Measurements from ENCODE around the gene TRIM38. TPM values are rescaled to one million over a fixed set of nuclear protein-coding genes. Genes with fewer than 3 reads are reported as not detected.

Gene TRIM38
- total and polyA plus RNA-seq, 2 donors from 2014 or later = 12.2 to 27.9 TPM

GRCh38 chr6:25954756-25955155 is 7.8 kb upstream of the TRIM38 start:
- no peaks in the 10 kb centered on the region for H3K27me3 ChIP-seq (ENCODE audit: control insufficient read depth, insufficient read depth, low read length)
- H3K4me1 ChIP-seq (ENCODE audit: control insufficient read depth in 2 of 3, insufficient read depth in 2 of 3, low read depth in 1 of 3, low read length in 3 of 3) = no peaks in the 10 kb centered on the region
- no peak overlapping the region for H3K4me3 ChIP-seq (ENCODE audit: low read length in 3 of 3)
- H3K9me3 ChIP-seq (ENCODE audit: control insufficient read depth in 2 of 3, insufficient read depth in 1 of 3, low read length in 3 of 3) = peaks cover 0 to 4% (median 0%) of the 10 kb centered on the region in 3 donors
- DNase-seq = no peak
- H3K27ac ChIP-seq (ENCODE audit: low read depth in 2 of 2, low read length in 2 of 2) = no peak overlapping the region
- FAIRE-seq = no peak
- intact Hi-C loops (cut with DNase I) = no loop called here
- TF ChIP-seq CTCF (IDR thresholded peaks at IDR 0.05; ENCODE audit: borderline replicate concordance, extremely low read depth, insufficient read depth) = no peak
- no peaks in the 10 kb centered on the region for H3K36me3 ChIP-seq (ENCODE audit: control insufficient read depth in 2 of 3, insufficient read depth in 3 of 3, low read length in 3 of 3)
- no peak overlapping the region for H3K9ac ChIP-seq (ENCODE audit: low read length in 3 of 3)

GRCh38 chr6:25956226-25956625 is 6.4 kb upstream of the TRIM38 start:
- Histone ChIP-seq H3K27ac (ENCODE audit: low read depth in 2 of 2, low read length in 2 of 2) (no peak overlapping the region), H3K27me3 (ENCODE audit: control insufficient read depth, insufficient read depth, low read length) (no peaks in the 10 kb centered on the region), H3K4me3 (ENCODE audit: low read length in 3 of 3) (no peak overlapping the region), H3K9ac (ENCODE audit: low read length in 3 of 3) (no peak overlapping the region), H3K9me3 (ENCODE audit: control insufficient read depth in 2 of 3, insufficient read depth in 1 of 3, low read length in 3 of 3) (peaks cover 0 to 4% (median 0%) of the 10 kb centered on the region in 3 donors), H3K4me1 (ENCODE audit: control insufficient read depth in 2 of 3, insufficient read depth in 2 of 3, low read depth in 1 of 3, low read length in 3 of 3) (no peaks in the 10 kb centered on the region), H3K36me3 (ENCODE audit: control insufficient read depth in 2 of 3, insufficient read depth in 3 of 3, low read length in 3 of 3) (no peaks in the 10 kb centered on the region)
- DNase-seq = peak in 1 of 5 donors; percentile 42
- intact Hi-C loops (cut with DNase I) = no loop called here
- TF ChIP-seq CTCF (IDR thresholded peaks at IDR 0.05; ENCODE audit: borderline replicate concordance, extremely low read depth, insufficient read depth) = no peak
- FAIRE-seq = no peak

- no peak overlapping the region for H3K4me3 ChIP-seq (ENCODE audit: low read length in 3 of 3)
- intact Hi-C loops (cut with DNase I) = no loop called here
- H3K27ac ChIP-seq (ENCODE audit: low read depth in 2 of 2, low read length in 2 of 2) = no peak overlapping the region
- no peaks in the 10 kb centered on the region for H3K36me3 ChIP-seq (ENCODE audit: control insufficient read depth in 2 of 3, insufficient read depth in 3 of 3, low read length in 3 of 3)
- no peak overlapping the region for H3K9ac ChIP-seq (ENCODE audit: low read length in 3 of 3)
- peaks cover 0 to 11% (median 6%) of the 10 kb centered on the region in 3 donors for H3K4me1 ChIP-seq (ENCODE audit: control insufficient read depth in 2 of 3, insufficient read depth in 2 of 3, low read depth in 1 of 3, low read length in 3 of 3)
- no peak for DNase-seq
- no peak for TF ChIP-seq CTCF (IDR thresholded peaks at IDR 0.05; ENCODE audit: borderline replicate concordance, extremely low read depth, insufficient read depth)
- peaks cover 0 to 4% (median 0%) of the 10 kb centered on the region in 3 donors for H3K9me3 ChIP-seq (ENCODE audit: control insufficient read depth in 2 of 3, insufficient read depth in 1 of 3, low read length in 3 of 3)
- H3K27me3 ChIP-seq (ENCODE audit: control insufficient read depth, insufficient read depth, low read length) = no peaks in the 10 kb centered on the region
- no peak for FAIRE-seq
These were observed 3.9 kb upstream of the TRIM38 start for GRCh38 chr6:25958700-25959162.
